HG02973 (cell line): ENCODE measurements around the gene UNC50.
"Not testable (repeated sequence)": the region's sequence is repeated elsewhere in the genome, so short reads cannot be mapped to it uniquely, and the experiment has no call there.

Source experiments
- ATAC-seq: cut with Tn5 transposase; IDR thresholded peaks from one replicate; pipeline ENCODE4 v1.9.1; 2021; ENCODE audit warnings: moderate library complexity; ENCODE audit not compliant: unreplicated experiment

Gene UNC50

DNA sequence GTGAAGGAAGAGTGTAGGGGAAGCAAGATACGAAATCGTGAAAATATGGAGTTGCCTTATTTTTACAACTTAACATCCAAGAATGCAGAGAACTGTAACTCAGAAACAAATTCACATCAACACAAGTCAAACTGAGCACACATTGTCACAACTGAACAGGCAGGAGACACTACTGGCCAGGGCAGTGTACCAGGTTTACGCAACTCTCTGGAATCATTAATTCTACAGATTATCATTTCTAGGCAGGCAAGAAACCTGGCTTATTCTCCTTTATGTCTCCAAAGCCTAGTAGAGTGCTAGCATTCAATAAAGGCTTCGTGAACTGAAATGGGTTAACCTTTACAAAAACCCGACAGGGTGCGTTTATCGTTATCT, 661 bp upstream of the UNC50 start:
- no peak for ATAC-seq

DNA sequence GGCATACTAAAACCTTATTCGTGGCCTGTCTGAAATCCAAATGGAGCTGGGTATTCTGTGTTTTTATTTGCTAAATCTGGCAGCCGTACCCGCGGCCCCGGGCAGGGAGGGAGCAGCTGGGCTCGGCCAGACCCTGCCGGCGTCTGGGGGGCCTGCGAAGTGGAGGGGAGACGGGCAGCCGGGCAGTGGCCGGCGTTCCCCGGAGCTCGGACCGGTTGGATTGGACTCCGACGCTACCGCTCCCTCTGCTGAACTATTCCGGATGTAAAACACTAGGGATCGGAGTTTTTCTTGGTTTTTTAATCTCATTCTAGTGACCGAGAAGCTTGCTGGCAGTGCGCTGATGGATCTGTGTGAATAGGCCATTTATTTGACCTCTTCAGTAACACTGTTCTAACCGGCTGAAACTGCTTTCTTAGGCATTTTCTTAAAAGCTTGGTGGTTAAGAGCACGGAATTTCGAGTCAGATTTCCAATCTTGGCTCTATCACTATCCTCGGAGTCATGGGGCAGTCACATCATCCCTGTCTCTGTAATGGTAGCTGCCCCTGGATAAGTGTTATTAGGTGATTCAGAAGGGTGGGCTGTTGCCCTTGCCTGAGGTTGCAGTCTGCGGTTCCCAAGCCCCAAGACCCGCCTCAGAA, 694 bp downstream of the UNC50 start:
- ATAC-seq: no peak

DNA sequence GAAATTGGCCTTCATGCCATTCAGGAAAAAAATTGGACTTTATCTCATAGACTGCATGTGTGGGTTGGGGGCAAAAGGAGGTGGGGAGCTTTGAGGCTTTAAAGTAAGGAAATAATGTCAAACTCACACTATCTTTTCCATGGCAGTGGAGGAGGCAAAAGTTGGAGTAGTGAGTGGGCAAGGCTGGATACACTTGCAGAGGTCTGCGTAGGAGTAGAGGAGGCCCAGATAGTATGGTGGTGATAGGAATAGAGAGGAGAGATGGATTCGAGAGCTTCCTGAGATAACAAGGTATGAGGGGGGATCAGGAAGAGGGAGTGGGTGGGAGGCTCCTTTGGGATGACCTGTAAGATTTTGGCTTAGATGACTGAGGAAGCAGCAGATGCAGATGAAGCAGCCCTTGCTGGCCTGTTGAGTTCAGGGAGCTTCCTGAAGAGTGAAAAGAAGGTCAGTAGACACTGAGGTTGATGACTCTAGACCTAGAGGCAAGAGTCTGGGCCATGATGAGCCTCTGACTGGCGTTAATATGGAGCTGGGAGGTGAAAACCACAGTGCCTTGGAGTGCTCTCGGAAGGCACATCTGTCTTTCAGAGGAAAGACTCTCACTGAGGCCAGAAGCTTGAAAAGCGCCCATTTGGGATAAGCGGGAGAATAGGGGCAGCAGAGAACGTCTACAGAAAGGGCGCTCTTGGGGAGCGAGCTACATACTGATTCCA, 5.8 kb downstream of the UNC50 start:
- ATAC-seq: no peak

DNA sequence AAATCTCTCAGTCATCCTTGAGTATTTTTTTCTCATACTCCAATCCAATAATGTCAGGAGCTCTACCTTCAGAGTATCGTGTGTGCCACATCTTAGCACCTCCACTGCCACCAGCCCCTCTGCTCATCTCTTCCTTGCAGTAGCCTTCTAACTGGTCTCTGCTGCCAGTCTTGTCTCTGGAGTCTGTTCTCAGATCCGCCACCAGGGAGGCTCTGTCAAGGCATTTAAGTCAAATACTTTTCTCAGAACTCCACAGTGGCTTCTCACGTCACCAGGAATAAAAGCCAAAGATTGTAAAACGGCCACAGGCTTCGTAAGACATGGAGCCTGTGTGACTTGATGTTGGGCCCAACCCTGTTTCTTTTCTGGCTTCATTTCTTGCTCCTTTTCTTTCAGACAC, 7.1 kb downstream of the UNC50 start:
- ATAC-seq: no peak

DNA sequence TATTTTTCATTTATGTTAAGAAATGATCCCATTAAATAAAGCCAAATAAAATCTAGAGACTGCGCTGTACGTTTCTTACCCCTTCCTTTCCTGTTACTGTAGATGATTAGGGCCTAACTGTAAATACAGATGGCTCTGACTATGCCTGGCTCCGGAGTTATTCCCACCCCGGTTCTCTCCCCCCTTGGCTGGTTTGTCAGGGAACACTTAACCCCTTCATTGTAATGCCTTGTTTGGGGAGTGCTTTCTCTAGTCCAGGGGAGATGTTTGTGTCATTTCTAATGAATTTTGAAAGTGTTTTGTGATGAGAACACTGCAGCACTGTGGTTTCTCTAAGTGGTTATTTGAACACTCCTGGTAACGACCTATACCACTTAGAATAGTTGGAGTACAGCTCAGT, 8.8 kb downstream of the UNC50 start:
- no peak for ATAC-seq

DNA sequence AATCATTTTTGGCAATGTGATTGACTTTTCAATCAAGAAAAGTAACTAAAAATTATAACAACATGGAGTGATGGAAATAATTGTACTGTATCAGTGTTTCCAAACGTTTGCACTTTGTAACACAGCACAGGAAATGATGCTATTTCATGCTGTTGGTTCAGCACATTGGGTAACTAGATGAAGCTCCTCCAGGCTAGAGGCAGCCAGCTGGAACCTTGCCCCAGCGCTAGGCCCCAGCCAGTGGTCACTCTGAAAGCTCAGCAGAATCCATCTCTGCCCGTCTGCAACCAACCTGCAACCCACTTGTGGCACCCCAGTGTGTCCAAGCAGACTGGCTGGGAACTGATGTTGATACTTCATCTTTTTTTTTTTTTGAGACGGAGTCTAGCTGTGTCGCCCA, 15.3 kb downstream of the UNC50 start:
- no peak for ATAC-seq

DNA sequence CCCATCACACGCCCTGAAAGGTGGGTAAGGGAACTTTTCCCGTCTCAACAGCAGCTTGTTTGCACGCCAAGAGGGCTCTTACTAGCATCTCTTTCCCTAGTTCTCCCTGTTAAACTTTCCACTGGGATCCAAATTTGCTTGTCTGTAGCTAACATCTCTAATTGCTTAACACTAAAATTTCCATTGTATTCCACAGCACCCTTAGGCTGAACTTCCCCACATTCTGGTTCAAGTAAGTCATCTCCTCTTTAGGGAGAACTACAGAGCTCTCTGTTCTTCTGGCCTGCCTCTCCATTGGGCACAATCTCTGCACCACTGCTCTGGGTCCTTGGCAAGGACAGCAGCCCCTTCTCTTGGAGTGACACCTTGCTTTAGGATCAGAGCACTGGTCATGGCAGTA, 24.0 kb downstream of the UNC50 start:
- no peak for ATAC-seq

DNA sequence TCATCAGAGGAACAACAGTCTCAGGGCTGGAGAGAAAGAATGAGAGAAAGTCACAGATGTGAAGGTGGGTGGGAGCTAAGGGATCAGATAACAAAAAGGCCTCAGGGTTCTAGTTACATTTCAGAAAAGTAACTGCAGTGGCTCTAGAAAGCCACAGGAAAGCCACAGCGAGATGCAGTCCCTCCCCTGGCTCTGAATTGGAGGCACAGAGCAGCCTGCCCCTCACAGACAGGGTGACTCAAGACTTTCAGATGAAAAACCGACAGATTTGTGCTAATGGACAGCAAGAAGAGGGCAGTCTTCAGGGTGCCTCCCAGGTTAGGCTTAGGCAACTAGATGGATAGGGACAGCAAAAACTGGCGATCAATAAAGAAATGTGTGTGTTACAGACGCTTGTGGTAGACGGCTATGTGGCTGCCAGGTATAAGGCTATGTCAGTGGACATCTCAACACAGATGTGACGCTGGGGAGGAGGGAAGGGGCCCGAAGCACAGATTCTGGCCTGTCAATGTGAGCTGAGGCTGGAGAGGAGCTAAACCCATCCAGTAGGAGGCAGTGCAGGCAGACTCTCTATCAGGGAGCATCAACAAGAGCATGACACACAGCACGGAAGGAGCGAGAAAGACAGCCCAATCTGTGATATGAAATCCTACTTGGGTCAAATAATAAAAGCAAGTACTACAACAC, 26.2 kb downstream of the UNC50 start:
- no peak for ATAC-seq

DNA sequence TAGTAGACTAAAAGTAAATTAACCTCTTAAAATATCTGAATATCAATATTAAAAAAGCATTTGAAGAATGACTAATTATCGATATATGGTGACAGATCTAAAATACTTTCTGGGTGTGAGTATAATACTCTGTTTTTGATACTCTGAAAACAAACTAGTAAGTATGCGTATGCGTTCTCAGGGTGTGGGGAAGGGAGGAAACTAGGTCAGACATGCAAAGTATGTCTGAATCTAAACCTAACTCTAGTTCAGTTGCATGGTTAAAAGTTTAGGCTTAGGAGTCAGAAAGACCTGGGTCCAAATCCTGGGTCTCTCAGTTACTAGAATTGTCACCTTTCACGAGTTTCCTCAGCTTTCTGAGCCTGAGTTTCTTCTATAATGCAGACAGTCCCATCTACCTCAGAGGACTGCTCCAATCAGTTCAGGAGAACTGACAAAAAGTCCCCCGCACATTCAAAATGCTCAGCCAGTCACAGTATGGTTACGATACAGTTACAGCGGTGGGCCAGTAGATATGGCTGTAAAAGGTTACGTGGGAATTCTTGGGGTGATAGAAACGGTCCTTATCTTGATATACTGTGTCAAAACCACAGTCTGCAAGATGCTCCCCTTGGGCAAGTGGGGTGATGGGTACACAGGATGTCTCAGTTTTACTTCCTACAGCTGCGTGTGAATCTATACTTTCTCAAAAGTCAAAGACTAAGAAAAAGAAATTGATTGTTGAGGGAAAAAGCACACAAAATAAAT, 29.2 kb downstream of the UNC50 start:
- ATAC-seq: no peak

DNA sequence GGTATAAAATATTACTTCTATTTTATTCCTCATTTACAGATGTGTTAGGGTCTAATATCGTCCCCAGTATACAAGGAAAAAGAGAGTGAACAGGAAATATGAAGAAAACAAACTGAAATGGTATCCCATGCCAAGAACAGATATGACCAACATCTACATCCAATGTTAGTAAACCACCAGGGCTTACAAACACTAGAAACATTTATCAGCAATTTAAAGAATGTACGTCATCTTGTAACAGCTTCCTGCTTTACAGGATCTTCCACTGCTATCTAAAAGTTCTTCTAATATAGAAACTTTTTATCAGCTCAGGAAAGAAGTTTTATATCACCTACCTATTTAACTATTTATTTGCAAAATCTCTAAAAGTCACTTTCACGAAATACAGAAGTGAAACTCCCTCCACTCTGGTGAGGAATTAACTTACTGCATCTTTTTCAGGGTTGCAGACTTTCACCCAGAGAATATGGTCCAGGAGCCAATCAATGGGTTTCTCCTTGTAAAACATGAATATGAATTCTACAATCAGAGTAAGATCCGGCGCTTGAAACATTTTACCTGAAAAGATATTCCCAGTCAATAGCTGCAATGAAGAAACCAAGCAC, 35.2 kb downstream of the UNC50 start:
- no peak for ATAC-seq

DNA sequence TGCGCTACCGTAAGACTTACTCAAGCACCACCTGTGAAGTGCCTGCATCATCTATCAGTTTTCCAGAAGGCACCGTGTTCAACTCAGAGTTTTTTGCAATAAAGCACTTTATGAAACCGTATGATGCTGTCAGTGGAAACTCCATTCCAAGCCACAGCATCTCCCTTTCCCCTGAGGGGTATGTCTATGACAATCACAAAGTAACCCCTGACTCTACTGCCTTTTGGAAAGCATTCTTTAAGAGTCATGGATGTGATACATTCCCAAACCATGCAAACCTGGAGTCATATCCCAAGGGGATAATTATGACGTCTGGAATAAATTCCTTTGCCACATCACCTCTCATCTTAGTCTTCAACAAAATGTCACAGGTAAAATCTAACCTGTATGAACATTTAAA, 39.2 kb downstream of the UNC50 start:
- ATAC-seq: no peak

DNA sequence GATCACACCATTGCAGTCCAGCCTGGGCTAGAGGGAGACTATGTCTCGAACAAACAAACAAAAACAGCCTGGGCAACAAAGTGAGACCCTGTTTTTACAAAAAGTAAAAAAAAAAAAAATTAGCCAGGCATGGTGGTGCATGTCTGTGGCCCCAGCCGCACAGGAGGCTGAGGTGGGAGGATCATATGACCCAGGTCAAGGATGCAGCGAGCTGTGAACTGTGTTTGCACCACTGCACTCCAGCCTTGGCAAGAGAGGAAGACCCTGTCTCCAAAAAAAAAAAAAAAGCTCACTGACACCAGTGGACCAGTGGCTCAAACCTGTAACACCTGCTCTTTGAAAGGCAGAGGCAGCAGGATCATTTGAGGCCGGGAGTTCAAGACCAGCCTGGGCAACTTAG, 40.1 kb downstream of the UNC50 start:
- no peak for ATAC-seq

DNA sequence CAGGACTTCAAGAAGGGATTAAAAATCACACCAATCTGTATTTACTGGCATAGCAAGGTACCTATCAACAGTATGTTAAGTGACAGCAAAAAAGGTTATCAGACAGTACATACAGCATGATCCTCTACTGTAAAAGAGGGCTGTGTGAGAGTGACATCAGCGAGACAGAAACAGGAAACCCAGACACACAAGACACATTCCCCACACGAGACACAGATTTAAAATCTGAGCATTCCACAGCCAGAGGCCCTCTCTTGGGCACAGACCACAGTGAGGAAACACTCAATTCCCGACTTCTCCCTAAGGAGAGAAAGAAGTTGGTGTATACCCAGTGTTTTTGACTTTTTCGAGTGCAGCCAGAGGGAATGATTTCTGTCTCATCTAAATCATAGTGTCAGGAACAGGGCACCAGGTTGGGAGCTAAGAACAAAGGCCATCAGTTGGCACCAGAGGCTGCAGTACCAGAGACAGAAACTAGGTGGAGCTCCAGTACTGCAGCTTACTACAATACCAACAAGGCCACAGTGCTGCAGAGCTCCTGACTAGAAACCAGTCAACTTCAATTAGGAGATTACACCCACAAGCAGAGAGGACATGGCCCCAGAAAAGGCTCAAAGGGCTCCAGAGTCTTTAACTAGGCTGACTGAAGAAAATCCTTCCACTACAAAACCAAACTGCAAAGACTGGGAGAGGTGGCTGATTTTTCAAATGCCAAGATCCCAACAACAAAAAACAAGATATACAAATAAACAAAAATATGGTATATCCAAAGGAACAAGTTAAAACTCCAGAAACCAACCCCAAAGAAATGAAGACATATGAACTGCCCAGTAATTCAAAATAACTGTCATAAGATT, 41.0 kb downstream of the UNC50 start:
- no peak for ATAC-seq

DNA sequence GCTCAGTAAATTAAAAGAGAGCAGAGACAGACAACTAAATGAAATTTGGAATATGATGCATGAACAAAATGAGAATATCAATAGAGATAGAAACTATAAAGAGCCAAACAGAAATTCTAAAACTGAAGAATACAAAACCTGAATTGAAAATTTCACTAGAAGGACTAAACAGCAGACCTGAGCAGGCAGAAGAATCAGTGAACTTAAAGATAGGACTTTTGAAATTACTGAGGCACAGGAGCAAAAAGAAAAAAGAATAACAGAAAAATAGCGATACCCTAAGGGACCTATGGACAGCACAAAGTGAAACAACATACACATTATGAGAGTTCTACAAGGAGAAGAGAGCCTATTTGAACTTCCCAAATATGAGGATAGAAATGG, 41.6 kb downstream of the UNC50 start:
- no peak for ATAC-seq

DNA sequence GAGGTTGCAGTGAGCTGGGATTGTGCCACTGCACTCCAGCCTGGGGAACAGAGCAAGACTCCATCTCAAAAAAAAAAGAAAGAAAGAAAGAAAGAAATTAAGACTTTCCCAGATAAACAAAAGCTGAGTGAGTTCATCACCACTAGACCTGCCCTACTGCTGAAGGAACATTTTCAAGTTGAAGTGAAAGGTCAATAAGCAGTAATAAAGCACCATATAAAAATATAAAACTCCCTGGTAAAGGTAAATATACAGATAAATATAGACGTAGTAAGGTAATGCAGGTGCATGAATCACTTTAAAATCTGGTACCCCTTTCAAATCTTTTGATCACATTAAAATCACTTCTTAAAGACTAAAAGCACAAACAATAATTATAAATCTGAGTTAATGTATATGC, 42.6 kb downstream of the UNC50 start:
- no peak for ATAC-seq

DNA sequence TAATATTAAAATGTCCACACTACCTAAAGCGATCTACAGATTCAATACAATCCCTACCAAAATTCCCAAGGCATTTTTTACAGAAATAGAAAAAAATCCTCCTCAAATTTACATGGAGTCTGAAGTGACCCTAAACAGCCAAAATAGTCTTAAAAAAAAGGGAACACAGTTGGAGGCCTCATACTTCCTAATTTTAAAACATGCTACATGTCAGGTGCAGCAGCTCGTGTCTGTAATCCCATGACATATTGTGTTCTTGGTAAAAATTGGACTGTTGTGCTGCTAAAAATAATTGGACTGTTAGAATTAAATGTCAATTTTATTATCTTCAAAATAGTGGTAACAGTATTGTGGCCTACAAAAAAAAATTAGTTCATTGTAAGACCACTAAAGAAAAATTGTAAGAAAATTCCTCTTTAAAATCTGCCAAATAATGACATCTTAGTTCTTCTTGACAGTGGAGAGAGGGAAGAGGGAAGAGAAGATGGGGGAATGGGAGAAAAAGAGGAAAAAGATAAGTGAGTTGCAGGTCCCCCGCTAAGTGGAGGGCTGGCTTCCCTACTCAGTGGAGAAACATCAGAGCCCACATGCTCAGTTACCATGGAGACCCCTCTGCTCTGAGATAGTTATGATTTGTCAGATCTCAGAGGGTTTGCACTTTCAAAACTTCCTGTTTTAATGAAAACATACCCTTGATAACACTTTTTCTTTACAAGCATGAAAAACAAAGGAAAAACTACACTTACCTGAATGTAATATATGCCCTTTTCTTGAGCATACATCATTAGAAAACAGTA, 46.5 kb downstream of the UNC50 start:
- ATAC-seq: no peak

DNA sequence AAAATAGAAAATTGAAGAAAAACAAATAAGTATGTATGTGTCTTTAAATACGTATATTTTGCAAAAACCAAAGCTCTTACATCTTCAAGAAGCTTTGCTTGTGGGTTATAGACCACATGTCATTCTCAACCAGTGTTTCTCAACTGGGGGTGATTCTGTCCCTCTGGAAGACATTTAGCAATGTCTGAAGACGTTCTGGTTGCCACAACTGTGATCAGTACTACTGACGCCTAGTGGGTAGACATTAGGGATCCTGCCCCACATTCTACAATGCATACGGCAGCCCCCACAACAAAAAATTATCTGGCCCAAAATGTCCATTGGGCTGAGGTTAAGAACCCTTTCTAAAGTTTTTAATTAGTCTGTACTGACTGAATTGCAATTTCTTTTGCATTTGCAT, 48.4 kb downstream of the UNC50 start:
- ATAC-seq: no peak

DNA sequence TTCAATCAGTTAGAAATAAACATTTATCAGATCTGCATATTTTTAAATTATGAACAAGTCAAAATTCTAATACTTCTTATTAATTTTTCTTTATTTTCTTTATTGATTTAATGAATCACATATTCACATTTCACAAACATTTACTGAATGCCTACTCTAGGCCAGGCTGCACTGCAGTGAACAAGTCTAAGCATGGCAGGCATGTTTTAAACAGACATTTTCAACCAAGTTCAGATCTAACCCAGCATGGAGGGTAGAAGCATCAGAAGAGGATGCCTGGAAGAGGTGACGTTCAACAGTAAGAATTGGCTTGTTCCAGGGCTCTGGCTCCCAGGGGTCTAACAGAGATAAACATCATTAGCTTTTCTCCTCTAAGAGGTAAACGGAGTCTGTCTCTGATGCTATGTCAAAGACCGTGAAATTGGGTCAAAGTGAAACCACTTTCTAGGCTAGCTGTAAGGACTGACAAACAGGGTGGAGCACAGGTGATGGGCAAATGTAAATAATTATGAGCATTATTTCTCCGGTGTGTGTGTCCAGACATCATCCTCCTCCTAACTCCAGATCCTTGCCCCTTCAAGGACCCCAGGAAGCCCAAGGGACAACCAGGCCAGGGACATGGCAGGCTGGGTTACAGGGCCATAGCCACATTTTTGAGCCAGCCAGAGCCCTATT, 50.6 kb downstream of the UNC50 start:
- ATAC-seq: no peak

DNA sequence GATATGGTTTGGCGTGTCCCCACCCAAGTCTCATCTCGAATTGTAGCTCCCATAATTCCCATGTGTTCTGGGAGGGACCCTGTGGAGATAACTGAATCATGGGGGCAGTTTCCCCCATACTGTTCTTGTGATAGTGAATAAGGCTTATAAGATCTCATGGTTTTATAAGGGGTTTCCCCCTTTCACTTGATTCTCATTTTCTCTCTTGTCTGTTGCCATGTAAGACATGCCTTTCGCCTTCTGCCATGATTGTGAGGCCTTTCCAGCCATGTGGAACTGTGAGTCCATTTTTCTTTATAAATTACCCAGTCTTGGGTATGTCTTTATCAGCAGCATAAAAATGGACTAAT, 51.1 kb downstream of the UNC50 start:
- not testable (repeated sequence) for ATAC-seq
